ENCODE measurements around the gene RIMS3.
"Not testable (repeated sequence)": the region's sequence is repeated elsewhere in the genome, so short reads cannot be mapped to it uniquely, and the experiment has no call there.

RIMS3 gene

DNA sequence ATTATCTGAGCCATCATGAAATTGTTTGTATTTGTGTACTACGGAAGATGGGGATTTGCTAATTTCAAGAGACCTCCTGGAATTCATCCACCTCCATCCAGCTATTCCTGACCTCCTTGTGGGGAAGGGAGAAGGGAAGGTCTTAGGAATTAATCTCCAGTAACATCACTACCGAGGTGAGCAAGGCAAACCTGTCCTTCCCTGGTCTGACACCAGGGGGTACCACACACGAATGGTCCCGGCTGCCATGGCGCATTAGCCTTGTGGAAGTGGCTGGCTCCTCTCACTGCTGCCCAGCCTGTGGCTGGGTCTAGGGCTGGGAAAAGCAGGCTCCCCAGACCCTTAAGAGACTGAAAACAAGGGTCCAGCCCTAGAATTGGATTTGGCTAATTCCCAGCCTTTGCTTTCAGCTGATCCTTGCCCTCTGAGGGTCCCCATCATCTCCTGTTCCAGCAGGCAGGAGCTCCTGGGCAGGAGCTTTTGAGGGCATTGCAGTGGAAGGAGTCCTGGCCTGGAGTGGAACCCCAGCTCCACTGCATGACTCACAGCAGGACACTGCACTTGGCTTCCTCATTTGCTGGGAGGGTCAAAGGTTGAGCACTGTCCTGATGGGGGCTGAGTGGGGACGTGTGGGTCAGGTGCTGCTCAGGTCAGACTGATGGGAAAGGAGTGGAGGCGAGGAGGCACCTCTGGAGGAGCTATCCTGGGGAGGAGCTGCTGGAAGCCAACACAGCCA lies 34.8 kb downstream of the RIMS3 start:
- no peak for DNase-seq (ENCODE audit: low spot score)

DNA sequence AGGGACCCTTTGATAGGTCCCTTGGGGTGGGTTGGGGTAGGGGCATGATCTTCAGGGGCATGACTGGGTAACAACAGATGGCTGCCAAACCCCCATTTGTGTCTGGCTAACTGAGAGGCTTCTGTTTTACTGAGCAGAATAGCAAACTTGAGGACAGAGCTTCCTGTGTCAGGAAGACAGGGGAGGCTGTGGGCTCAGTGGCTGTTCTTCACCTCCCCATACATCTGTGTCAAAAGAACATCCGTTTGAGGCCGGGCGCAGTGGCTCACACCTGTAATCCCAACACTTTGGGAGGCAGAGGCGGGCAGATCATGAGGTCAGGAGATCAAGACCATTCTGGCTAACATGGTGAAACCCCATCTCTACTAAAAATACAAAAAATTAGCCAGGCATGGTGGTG lies 35.9 kb downstream of the RIMS3 start:
- DNase-seq (ENCODE audit: low spot score), result not testable (repeated sequence)

GRCh38 chr1:40628903-40629292 lies 36.6 kb downstream of the RIMS3 start:
- DNase-seq (ENCODE audit: low spot score), result no peak

- DNase-seq (ENCODE audit: low spot score), result no peak
These were observed 37.2 kb downstream of the RIMS3 start for GRCh38 chr1:40627987-40628902.

DNA sequence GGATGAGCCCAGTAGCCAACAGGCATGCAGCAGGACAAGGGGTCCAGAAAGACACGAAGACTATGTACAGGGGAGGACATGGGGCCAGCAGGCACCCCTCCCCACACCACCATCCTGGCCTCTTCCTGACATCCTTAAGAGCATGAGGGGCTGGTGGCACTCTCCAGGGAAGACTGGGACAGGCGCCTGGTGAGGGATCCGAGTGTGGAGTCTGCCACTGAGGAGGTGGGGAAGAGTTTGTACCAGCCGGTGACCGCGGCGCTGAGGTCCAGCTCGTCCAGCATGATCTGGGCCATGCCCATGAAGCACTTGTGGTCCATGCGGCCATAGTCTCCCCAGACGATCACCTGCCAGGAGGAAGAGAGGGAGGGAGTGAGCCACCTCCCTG lies 39.1 kb downstream of the RIMS3 start:
- no peak for DNase-seq (ENCODE audit: low spot score)

DNA sequence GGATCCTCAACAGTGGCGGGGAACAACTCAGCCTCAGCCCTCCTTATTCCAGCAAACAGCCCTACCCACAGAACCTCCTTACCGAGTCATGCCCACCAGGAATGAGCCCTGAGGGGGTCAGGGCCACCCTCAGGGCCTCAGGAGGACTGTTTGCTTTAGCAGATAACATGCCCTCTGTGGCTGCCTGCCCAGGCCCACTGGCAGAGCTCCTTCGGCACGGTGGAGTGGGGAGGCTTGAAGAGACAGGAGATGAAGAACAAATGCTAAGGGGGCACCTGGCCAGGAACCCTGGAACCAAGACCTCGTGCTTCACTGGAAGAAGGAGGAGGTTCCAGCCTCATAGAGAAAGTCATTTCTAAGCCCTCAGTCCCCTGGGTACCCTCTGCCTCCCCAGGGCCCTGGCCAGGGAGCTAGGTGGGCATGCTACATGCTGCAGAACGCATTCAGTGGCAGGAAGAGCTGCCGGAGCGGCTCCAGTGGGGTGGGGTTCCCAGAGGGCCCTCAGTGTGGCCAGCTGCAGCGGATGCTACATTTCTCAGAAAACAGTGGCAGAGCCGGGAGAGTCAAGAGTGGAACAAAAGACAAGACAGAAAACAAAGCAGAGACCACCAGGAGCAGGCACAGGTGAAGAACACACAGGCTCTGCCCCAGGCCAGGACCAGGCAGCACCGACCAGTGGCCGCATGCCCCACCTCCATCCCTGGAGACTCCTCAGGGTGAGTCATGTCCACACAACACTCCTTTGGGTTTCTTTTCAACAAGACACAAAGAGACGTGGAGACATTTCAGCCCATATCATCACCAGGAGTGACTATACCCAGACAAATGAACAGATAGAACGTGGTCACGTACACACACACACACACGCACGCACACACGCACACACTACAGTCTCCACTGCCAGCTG lies 39.8 kb downstream of the RIMS3 start:
- peak; percentile 36 for DNase-seq (ENCODE audit: low spot score)

GRCh38 chr1:40625076-40625475 lies 40.4 kb downstream of the RIMS3 start:
- no peak for DNase-seq (ENCODE audit: low spot score)

DNA sequence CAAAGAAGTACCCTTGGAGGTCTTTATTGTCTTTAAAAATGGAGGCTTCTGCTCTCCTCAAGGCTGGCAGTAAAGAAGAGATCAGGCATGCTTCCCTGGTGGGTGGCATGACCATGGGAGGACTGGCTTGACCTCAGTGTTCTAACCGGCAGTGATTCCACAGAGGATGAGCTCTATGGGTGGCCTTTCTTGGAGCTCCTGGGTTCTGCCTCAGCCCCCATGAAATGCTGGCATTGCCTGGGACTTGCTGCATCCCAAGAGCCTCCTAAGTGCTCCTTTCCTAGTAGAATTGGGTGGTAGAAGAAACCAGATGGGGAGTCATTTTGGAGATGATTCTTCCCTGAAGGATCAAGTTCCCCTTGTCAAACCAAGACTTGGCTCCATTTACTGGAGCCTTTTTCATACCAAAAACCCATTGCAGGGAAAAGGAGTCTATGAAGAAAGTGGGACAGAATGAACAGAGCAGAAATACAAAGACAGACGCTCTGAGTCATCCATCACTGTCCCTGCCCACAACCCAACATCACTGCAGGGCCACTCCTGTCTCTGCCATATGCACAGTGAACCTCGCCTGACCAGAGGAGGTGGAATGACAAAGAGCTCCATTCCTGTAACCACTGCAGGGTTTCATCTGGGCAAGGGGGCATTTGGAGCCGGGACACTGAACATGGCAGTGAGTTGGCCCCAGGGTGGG lies 42.4 kb downstream of the RIMS3 start:
- DNase-seq (ENCODE audit: low spot score), result no peak

DNA sequence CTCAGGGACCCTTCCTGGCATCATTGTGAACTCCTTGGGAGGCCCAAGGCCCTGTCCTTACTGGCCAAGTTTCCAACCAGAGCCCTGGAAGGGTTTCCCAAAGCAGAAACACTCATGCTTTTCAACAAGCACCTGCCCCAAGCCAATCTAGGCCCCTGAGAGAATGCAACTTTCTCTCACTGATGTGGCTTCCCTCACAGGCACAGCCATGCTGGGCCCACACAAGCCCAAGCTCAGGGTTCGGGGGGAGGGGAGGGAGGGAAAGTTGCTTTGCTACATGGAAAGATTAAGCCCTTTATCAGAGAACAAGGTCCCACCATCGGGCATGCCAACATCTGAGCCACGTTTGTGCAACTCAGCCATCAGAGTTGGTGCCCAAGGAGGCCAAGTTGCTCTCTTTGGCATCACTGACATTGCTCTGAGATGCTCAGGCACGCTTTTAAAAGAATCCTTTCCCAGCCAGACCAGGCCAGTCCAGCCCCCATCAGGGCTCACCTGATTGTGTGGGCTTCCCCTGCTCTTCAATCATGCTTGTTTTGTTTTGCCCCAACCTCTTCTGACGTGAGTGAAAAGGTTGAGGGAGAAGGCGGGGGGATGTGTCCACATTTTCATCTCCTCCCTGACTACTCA lies 43.5 kb downstream of the RIMS3 start:
- DNase-seq (ENCODE audit: low spot score), result no peak

DNA sequence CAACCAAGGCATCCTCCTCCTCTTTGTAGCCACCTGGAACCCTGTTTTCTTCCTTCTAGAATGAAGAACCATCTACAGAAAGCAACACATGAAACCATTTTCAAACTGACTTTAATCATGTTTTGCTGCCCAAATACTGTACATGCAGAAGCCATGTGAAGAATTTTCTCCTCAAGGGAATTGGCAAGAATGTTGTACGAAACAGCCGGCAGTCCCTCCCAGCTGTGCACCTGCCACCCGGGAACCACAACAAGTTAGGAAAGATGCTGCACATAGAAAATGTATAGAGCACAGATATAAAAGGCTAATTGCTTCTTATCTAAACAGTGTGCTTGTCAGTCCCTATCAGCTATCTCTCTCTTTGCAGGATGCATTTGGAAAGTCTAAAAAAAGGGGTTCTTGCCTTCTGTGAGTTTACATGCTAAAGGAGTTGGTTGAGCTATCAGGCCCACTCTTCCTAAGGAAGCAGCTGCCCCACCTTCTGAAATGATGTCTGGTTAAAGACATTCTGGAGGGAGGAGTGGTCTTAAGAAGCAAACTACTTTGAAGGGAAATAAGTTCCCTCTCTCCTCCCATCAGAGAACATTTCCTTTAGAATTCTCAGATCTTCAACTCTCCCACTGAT lies 44.8 kb downstream of the RIMS3 start:
- no peak for DNase-seq (ENCODE audit: low spot score)

DNA sequence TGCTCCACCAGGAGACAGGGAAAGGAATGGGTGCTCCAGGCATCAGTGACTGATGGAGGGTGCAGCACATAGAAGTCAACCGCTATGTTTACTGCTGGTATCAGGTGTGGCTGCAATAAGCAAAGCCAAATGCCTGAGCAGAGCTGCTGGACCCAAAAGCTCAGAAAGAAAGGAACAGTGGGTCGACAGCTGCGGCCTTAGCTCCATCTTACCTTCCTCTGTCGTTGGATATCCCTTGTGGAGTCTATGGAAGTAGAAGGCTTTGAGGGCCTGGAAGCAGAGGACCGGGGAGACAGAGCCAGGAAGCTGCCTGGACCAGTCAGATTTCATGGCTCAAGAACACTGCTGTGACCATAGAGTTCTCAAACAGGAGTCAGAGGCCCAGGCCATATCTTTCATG lies 45.3 kb downstream of the RIMS3 start:
- no peak for DNase-seq (ENCODE audit: low spot score)

DNA sequence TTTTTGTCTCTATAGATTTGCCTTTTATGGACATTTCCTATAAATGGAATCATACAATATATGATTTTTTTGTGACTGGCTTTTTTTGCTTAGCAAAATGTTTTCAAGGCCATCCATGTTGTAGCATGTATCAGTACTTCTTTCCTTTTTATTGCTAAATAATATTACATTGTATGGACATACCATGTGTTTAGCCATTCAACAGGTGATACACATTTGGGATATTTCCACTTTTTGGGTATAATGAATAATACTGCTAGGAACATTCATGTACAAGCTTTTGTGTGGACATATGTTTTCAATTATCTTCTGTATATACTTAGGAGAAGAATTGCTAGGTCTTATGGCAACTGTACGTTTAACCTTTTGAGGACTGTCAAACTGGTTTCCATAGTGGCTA lies 47.4 kb downstream of the RIMS3 start:
- no peak for DNase-seq (ENCODE audit: low spot score)

DNA sequence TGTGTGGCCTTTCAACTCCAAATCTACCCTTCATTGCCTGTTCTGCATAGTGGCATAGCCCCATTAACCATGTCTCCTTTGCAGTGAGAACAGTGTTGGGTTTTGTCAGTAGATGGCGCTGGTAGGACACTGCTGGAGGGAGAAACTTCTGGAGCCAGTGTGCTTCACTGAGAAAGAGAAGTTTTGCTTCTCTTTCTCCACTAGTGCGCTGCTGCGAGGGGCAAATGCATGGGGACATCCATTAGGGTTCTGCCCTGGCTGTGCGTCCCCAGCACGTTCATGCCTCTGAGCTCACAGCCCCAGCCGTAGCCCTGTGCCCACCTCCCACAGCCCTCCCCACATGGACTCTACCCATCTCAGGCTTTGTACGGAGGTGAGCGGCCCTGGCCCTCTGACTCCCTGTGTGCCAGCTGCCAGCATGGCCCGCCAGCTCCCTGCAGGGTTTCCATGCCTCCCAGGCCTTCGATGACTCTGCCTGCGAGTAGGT lies 53.1 kb downstream of the RIMS3 start:
- DNase-seq (ENCODE audit: low spot score), result peak; percentile 75

DNA sequence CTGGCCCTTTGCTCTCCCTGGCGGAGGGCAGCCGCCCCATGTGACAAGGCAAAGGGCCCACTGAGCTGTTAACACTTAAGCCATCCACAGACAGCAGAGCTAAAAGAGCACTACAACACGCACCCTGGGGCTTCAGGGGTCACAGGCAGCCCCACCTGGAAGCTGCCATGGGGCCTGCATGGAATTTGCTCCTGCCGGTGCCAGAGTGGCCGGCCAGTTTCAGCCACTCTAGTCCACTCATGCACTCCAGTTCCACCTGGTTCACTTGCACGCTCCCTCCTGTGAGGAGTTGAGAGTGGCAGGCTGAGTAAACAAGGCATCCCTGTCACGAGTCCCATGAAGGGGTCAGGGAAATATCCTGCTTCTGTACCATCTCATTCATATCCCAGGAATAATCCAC lies 55.3 kb downstream of the RIMS3 start:
- no peak for DNase-seq (ENCODE audit: low spot score)

- DNase-seq (ENCODE audit: low spot score), result no peak
These were observed 57.6 kb downstream of the RIMS3 start for GRCh38 chr1:40607921-40608320.

DNA sequence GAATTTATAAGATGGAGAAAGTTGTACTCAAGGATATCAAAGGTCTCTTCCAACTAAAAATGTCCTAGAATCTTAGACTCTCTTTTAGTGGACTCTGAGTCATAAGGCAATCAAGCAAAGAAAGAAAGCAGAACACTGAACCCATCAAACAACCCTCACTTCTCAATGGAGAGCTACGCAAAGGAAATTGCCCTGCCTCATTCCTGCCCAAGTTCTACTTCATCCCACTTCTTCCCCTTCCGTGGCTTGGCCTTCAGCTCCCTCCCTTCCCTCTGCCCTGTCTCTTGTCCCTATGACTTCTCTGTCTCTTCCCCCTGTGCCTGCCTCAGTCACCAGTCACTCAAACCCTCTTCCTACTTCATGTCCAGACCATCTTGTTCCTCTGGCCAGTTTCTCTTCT lies 58.5 kb downstream of the RIMS3 start:
- DNase-seq (ENCODE audit: low spot score), result no peak

DNA sequence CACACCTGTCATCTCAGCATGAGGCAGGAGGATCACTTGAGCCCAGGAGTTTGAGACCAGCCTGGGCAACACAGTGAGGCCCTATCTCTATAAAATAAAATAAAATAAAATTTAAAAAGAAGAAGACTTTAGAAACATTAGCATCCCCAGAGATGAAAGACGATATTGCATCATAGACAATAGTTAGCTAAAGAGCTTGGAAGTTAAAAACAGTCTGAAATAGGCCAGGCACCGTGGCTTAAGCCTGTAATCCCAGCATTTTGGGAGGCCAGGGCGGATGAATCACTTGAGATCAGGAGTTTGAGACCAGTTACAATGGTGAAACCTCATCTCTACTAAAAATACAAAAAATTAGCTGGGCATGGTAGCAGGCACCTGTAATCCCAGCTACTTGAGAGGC lies 59.3 kb downstream of the RIMS3 start:
- DNase-seq (ENCODE audit: low spot score), result no peak

- no peak for DNase-seq (ENCODE audit: low spot score)
These were observed 65.6 kb downstream of the RIMS3 start for GRCh38 chr1:40599926-40600325.

DNA sequence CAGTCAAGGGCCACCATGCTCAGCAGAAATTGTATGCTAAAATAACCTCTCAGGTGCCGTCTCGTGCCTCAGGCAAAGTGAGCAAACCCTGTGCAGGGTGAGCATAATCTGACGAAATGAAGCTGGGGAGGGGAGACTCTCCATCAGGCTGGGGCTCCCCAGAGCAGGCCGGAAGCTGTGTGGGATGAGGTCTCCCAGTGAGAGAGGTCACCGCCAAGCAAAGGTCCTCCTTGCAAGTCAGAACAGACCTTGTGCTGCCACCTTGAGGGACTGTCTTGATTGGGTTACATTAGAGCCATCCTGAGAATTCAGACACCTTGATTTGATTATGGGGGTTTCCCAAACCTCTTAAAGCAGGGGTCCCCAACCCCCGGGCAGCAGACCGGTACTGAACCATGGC lies 69.9 kb downstream of the RIMS3 start:
- DNase-seq (ENCODE audit: low spot score), result no peak

GRCh38 chr1:40594187-40594531 lies 71.3 kb downstream of the RIMS3 start:
- no peak for DNase-seq (ENCODE audit: low spot score)

All from hepatic stellate cell (primary cell).